A204.1 (cell line): ENCODE results near the gene DNAAF5.

Experiments
- FAIRE-seq: peaks from 2 replicates; lab custom pipeline; 2012; peaks lifted over from hg19 to GRCh38; lab: Jason Lieb, UNC

DNAAF5 gene

DNA sequence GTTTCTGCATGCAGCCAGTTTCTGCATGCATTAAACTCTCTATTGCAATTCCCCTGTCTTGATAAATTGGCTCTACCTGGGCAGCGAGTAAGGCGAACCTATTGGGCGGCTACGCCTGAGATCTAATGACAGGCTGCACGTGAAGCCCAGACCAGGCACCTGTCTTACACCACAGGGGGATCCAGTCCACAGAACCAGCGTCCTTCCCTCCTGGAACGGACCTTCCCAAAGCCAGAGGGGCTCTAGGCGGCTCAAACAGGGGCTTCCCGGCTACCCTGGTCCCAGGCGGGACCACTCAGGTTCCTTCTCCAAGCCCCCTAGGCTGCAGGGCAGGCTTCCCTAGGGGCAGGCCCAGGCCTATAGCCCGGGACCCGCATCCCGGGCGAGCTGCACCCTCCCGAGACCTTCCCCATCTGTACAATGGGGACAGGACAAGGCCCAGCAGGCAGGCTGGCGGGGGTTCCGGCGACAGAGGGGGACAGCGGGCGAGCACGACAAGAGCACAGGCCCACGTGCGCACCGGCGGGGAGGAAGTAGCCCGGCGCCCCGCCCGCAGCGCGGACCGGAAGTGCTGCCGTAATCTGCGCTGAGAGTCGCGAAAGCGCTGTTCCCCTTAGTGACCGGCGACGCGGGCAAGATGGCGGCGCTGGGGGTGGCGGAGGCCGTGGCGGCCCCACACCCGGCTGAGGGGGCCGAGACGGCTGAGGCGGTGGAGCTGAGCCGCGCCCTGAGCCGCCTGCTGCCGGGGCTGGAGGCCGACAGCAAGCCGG, at the start of gene DNAAF5:
Gene DNAAF5 (plus strand): TSS at position 616 of the 770 bp plus-strand sequence. CDS start 22 bp downstream, at position 638.
- no peak for FAIRE-seq

GRCh38 chr7:676972-677385, 49.5 kb upstream of the DNAAF5 start:
- FAIRE-seq, result no peak

DNA sequence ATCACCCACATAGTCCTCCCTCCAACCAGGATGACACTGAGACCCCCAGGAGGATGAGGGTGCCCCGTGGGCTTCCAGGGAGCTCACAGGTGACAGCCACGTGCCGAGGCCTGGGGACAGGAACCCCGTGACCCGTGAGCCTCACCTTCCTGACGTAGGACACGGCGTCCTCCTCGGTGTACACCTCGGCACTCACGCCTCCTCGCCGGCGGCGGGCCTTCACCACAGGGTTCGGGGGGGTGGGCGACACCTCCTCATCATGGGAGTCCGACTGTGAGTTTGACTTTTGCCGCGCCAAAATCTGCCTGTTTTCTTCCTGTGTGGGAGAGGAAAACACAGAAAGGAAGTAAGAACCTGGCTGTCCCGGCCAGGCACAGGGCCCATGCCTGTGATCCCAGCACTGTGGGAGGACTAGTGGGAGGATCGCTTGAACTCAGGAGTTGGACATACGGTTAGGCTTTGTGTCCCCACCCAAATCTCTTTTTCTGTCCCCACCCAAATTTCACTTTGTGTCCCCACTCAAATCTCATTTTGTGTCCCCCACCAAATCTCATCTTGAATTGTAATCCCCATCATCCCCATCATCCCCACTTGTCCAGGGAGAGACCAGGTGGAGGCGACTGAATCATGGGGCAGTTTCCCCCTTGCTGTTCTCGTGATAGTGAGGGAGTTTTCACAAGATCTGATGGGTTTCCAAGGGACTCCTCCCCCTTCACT, 45.9 kb upstream of the DNAAF5 start:
- no peak for FAIRE-seq

- FAIRE-seq, result no peak
Observed at GRCh38 chr7:681551-682307, 44.8 kb upstream of the DNAAF5 start.

DNA sequence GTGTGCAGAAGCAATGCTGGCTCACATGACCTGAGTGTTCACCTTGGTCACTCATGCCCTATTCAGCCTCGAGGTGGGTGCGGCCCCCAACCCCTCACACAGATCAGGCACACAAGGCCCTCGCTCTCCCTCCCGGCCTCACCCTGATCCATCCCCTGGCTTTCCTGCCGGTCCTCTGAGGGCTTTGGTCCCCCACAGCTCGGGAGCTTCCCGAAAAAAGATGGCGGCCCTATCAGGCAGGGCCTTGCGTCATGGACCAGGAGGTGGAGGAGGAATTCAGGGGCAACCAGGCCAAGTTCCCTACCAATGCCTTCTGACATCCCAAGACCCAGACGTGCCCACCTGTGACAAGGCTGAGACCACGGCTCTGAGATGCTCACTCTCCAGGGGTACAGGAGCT, 43.7 kb upstream of the DNAAF5 start:
- no peak for FAIRE-seq

DNA sequence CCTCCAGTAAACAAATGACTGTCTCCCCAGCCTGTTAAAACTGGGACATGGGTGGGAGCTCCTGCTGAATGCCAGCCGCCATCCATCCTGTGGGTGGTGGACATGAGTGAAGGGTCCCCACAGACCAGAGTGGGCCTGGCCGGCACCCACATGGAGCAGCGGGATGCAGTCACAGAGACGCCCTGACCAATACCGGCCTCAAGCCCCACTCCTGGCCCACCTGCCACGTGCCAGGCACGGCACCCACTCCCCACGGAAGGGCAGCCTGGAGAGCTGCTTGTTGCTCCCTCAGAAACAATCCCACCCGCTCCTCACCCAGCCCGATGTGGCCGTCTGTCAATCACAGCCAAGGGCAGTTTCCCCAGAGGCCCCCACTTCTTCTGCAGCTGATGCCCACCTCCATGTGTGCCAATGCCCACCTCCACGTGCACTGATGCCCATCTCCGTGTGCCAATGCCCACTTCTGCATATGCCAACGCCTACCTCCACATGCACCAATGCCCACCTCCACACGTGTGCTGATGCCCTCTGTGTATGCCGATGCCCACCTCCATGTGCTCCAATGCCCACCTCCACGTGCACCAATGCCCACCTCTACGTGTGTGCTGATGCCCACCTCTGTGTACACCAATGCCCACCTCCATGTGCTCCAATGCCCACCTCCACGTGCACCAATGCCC, 42.8 kb upstream of the DNAAF5 start:
- FAIRE-seq, result no peak

DNA sequence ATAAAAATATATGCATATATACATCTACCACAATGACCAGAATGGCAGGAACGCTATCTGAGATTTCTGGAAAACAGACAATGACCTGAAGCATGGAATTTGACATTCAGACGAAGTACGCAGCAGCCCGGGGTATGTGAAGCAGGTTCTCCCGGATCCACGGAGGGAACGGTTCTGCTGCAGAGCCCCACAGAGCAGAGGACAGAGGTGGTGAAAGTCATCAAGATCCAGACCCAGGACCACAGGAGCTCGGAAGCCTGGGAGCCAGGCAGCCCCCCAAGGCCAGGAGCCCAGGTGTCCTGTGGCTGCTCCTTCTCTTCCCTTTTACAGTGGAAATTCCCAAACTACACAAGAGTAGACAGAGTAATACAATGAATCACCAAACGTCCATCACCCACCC, 42.1 kb upstream of the DNAAF5 start:
- FAIRE-seq, result no peak

DNA sequence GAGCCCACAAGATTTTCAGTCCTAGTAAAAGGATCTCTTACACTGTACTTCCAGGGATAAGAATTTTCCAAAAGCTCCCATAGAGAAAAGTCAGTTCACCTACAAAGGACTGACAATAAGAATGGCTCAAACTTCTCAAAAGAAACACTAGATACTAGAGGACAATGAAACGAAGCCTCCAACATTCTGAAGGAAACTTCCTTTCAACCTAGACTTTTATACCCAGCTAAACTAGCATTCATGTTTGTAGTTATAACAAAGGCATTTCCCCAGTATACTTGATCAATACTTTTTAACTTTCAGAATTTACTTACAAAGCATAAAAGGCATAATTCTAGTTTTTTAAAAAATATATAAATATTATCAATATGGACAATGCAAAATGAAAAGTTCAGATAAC, 41.0 kb upstream of the DNAAF5 start:
- FAIRE-seq, result no peak

DNA sequence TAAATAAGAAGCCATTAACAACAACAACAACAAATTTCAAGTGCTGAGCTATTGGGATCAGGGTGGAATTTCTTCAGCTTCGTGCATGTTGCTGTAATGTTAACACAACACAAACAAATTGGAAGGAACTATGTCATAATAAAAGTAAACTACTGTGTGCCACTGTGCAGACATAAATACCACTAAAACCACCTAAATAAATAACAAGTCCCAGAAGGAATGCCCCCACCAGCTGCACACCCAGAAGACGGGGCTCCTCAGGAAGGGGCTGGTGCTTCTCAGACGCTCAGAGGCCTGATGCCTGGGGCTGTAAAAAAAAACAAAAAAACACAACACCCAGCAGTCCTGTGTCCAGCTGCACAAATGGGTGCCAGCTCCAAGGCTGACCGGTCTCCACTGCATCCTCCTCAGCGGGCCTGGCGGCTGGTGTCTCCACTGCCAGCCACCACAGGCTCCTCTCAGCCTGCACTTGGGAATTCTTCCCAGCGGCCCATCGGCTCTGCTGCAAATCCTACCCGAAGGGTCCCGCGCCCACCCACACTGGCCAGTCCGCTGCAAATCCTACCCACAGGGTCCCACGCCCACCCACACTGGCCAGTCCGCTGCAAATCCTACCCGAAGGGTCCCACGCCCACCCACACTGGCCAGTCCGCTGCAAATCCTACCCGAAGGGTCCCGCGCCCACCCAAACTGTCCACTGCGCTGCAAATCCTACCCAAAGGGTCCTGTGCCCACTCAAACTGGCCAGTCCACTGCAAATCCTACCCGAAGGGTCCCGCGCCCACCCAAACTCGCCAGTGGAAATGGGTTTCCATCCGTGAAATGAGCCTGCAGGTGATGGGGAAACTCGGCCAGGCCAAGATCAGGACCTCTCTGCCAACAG, 35.8 kb upstream of the DNAAF5 start:
- no peak for FAIRE-seq

DNA sequence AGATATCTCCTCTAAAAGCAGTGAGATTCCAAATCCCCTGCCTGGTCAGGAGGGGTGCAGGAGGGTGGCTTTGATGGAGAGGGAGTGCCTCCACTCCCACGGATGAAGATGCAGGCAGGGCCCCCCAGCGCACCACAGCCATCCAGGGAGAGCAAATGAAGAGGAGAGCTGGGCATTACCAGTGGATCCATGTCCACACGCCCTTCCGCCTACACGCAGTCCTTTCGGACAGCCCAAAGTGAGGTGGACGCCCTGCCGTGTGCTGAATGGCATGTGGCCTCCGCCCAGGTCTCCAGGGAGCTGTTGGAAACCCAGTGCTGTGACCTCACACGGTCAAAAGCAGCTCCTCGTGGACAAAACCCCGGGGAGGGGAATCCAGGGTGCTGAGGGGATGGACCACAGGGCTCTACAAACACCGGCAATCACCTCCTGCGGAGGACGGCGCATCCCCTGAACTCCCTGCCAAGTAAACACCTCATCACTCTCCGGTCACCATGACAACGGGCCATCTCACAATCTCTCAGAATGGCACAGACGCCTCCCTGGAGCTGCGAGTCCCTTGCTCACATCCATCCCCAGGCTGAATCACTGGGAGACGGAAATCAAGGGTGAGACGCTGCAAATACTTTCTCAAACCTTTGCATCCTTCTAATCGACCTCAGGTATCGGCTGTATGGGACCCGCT, 35.0 kb upstream of the DNAAF5 start:
- no peak for FAIRE-seq

- FAIRE-seq, result no peak
Observed at GRCh38 chr7:693280-693679, 33.2 kb upstream of the DNAAF5 start.

GRCh38 chr7:696426-696811, 30.1 kb upstream of the DNAAF5 start:
- no peak for FAIRE-seq

GRCh38 chr7:696812-697551, 29.5 kb upstream of the DNAAF5 start:
- FAIRE-seq, result no peak

DNA sequence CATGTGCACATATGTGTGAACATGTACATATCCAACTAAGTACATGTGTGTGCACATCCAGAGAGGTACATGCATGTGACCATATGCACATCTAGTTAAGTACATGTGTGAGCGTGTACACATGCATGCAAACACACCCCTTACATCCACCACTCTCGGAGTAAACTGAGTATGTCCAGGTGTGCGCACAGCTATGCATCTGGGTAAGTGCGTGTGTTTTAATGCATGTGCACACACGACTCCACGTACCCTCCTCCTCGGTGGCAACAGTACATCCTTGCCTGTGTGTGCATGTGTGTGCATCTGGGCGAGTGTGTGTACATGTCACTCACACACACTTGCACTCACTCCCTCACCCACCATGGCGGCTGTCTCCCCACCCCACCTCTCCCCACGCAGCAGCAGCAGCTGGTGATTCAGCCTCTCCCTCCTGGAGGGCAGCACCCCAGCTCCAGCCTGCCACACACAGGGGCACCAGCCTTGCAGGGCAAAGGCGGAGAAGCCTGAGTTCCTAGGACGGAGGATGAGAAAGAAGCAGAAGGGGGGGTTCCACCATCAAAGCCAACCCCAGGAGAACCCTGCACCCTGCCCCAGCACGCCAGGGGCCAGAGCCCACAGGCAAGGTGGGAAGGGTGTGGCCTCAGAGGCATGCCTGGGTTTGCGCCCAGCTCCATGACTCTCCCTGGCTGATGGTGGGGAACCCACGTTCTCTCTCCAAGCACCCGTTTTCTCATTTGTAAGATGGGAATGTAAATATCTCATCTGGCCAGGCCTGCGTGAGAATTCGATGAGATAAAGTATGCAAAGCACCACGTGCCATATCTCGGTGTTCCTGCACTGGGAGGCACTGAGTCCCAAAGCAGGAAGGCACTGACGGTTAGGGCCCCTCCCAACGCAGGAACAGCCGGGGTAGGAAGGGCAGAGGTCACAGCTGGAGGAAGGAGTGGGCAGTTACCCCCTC, 27.7 kb upstream of the DNAAF5 start:
- no peak for FAIRE-seq

- FAIRE-seq, result no peak
Observed at GRCh38 chr7:699476-700170, 26.9 kb upstream of the DNAAF5 start.

DNA sequence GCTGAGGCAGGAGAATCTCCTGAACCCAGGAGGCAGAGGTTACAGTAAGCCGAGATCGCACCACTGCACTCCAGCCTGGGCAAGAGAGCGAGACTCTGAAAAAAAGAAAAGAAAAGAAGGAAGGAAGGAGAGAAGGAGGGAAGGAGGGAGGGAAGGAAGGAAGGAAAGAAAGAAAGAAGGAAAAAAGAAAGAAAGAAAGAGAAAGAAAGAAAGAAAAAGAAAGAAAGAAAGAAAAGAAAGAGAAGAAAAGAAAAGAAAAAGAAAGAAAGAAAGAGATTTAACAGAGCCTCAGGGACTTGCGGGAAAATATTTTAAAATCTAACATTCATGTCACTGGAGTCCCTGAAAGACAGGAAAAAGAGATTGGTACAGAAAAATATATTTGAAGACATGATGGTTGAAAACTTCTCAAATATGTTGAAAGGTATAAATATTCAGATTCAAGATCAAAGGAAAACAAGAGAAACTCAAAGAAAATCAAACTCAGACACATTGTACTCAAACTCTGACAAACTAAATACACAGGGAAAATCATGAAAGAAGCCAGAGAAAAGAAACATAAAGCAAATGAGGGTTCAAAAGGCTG, 25.3 kb upstream of the DNAAF5 start:
- no peak for FAIRE-seq

DNA sequence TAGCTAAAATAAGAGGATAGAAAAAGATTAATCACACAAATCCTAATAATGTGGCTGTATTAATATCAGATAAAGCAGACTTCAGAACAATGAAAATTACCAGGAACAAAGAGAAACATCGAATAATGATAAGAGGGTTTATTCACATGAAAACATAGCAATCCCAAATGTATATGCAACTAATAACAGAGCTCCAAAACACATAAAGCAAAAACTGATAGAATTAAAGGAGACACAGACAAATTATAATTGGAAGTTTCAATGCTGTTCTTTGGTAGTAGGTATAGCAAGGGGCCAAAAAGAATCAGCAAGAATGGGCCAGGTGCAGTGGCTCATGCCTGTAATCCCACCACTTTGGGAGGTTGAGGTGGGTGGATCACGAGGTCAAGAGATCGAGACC, 23.4 kb upstream of the DNAAF5 start:
- FAIRE-seq, result no peak

- FAIRE-seq, result no peak
Observed at GRCh38 chr7:706721-707120, 19.8 kb upstream of the DNAAF5 start.
